ENCODE results near the gene ANKS3. TPM values are rescaled to one million over a fixed set of nuclear protein-coding genes. Genes with fewer than 3 reads are reported as not detected.

The ANKS3 gene
- total RNA-seq, 4 donors from 2014 or later = 6.7 to 16.6 (median 9.0) TPM

GRCh38 chr16:4747906-4748681 is 14.0 kb upstream of the ANKS3 start:
- Histone ChIP-seq H3K4me1 (peaks cover 0 to 3% of the 10 kb centered on the region in 2 donors), H3K9me3 (no peaks in the 10 kb centered on the region), H3K36me3 (peaks cover 4 to 23% of the 10 kb centered on the region in 2 donors), H3K27ac (no peak overlapping the region), H3K27me3 (peaks cover 0 to 3% (median 0%) of the 10 kb centered on the region in 3 donors), H3K4me3 (no peak overlapping the region)
- in situ Hi-C loops (cut with MboI; ENCODE audit: low sequenced_read_pairs in 4 of 4) (no loop called here), intact Hi-C loops (cut with DNase I; ENCODE audit: low total_unique reads) (no loop called here)
- no peak for DNase-seq
- no peak for ATAC-seq
- TF ChIP-seq CTCF (IDR thresholded peaks at IDR 0.05 in 4 of 5, conservative IDR thresholded peaks at IDR 0.05 in 1 of 5) = no peak
- TF ChIP-seq POLR2A (IDR thresholded peaks at IDR 0.05) = no peak

DNA sequence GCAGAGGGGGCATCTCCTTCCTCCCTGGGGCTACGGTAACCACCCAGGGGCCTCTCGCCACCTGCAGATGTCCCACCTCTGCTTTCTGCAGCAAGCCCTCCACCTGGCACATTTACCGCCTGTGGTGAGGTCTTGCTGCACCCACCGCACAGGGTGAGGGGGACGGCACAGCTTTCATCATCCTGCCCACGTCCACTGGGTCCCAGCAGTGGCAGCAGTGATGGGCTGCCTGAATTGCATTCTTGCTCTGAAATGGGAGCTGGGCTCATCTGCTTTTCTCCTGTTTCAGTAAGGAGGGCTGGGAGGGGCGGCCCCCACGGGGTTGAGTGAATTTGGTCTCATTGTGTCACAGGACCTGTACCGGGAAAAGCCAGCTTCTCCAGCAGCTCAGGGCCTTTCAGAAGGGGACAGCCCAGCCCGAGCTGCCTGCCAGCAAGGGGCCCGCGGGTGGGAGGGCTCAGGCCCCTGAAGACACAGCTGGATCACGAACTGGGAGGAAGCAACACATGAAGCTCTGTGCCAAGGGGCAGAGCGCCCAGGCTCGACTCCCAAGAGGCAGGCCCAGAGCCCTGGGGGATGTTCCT is 13.0 kb upstream of the ANKS3 start:
- in situ Hi-C loops (cut with MboI; ENCODE audit: low sequenced_read_pairs in 4 of 4) = no loop called here
- ATAC-seq (no peak), DNase-seq (no peak)
- H3K27me3 ChIP-seq = peaks cover 0 to 3% (median 0%) of the 10 kb centered on the region in 3 donors
- H3K27ac ChIP-seq = no peak overlapping the region
- intact Hi-C loops (cut with DNase I; ENCODE audit: low total_unique reads) = no loop called here
- no peak overlapping the region for H3K4me3 ChIP-seq
- TF ChIP-seq POLR2A (IDR thresholded peaks at IDR 0.05) = no peak
- TF ChIP-seq CTCF (IDR thresholded peaks at IDR 0.05 in 4 of 5, conservative IDR thresholded peaks at IDR 0.05 in 1 of 5) = no peak
- no peaks in the 10 kb centered on the region for H3K9me3 ChIP-seq
- peaks cover 2 to 13% of the 10 kb centered on the region in 2 donors for H3K36me3 ChIP-seq
- H3K4me1 ChIP-seq = peaks cover 0 to 3% of the 10 kb centered on the region in 2 donors

DNA sequence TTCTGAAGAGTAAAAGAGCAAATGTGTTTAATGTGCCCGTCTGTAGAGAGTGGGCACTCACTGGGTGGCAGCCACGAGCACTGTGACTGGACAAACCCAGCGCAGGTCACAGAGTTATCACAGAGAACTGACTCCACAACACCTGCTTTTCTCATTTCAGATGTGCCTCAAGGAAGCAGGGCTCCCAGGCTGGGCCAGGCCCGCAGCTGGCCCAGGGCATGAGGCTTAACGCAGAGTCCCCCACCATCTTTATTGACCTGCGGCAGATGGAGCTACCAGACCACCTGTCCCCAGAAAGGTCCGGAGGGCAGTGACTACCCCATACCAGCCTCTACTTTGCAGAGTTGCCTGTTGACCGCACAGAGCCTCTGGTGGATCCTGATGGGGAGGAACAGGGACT is 12.1 kb upstream of the ANKS3 start:
- ATAC-seq (no peak), DNase-seq (no peak)
- Histone ChIP-seq H3K27ac (no peak overlapping the region), H3K27me3 (peaks cover 0 to 3% (median 0%) of the 10 kb centered on the region in 3 donors), H3K36me3 (peaks cover 0 to 4% of the 10 kb centered on the region in 2 donors), H3K9me3 (no peaks in the 10 kb centered on the region), H3K4me3 (no peak overlapping the region), H3K4me1 (peaks cover 0 to 3% of the 10 kb centered on the region in 2 donors)
- intact Hi-C loops (cut with DNase I; ENCODE audit: low total_unique reads) = no loop called here
- TF ChIP-seq POLR2A (IDR thresholded peaks at IDR 0.05) = no peak
- TF ChIP-seq CTCF (IDR thresholded peaks at IDR 0.05 in 4 of 5, conservative IDR thresholded peaks at IDR 0.05 in 1 of 5) = no peak
- in situ Hi-C loops (cut with MboI; ENCODE audit: low sequenced_read_pairs in 4 of 4) = no loop called here

GRCh38 chr16:4745274-4745569 is 11.2 kb upstream of the ANKS3 start:
- in situ Hi-C loops (cut with MboI; ENCODE audit: low sequenced_read_pairs in 4 of 4) = no loop called here
- Histone ChIP-seq H3K9me3 (no peaks in the 10 kb centered on the region), H3K36me3 (no peaks in the 10 kb centered on the region), H3K4me3 (no peak overlapping the region), H3K27me3 (peaks cover 0 to 3% (median 0%) of the 10 kb centered on the region in 3 donors), H3K27ac (no peak overlapping the region), H3K4me1 (peaks cover 0 to 3% of the 10 kb centered on the region in 2 donors)
- TF ChIP-seq CTCF (IDR thresholded peaks at IDR 0.05 in 4 of 5, conservative IDR thresholded peaks at IDR 0.05 in 1 of 5) (no peak), POLR2A (IDR thresholded peaks at IDR 0.05) (no peak)
- no peak for ATAC-seq
- intact Hi-C loops (cut with DNase I; ENCODE audit: low total_unique reads) = no loop called here
- no peak for DNase-seq

All from gastrocnemius medialis (tissue), 4 donors.